Bladder microvascular endothelial cell (primary cell): ENCODE data around the gene EXOC2. TPM values are rescaled to one million over a fixed set of nuclear protein-coding genes. Genes with fewer than 3 reads are reported as not detected.

Experiments used
- total RNA-seq: library from RNA; depleted of rRNA; stranded (reverse); fragments of >200 nt; gene quantifications from 2 replicates; pipeline ENCODE4 v1.2.3, GENCODE V29; 2014

Gene EXOC2, protein sequence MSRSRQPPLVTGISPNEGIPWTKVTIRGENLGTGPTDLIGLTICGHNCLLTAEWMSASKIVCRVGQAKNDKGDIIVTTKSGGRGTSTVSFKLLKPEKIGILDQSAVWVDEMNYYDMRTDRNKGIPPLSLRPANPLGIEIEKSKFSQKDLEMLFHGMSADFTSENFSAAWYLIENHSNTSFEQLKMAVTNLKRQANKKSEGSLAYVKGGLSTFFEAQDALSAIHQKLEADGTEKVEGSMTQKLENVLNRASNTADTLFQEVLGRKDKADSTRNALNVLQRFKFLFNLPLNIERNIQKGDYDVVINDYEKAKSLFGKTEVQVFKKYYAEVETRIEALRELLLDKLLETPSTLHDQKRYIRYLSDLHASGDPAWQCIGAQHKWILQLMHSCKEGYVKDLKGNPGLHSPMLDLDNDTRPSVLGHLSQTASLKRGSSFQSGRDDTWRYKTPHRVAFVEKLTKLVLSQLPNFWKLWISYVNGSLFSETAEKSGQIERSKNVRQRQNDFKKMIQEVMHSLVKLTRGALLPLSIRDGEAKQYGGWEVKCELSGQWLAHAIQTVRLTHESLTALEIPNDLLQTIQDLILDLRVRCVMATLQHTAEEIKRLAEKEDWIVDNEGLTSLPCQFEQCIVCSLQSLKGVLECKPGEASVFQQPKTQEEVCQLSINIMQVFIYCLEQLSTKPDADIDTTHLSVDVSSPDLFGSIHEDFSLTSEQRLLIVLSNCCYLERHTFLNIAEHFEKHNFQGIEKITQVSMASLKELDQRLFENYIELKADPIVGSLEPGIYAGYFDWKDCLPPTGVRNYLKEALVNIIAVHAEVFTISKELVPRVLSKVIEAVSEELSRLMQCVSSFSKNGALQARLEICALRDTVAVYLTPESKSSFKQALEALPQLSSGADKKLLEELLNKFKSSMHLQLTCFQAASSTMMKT
- 34.3 and 65.3 TPM in 2 replicates for total RNA-seq

DNA sequence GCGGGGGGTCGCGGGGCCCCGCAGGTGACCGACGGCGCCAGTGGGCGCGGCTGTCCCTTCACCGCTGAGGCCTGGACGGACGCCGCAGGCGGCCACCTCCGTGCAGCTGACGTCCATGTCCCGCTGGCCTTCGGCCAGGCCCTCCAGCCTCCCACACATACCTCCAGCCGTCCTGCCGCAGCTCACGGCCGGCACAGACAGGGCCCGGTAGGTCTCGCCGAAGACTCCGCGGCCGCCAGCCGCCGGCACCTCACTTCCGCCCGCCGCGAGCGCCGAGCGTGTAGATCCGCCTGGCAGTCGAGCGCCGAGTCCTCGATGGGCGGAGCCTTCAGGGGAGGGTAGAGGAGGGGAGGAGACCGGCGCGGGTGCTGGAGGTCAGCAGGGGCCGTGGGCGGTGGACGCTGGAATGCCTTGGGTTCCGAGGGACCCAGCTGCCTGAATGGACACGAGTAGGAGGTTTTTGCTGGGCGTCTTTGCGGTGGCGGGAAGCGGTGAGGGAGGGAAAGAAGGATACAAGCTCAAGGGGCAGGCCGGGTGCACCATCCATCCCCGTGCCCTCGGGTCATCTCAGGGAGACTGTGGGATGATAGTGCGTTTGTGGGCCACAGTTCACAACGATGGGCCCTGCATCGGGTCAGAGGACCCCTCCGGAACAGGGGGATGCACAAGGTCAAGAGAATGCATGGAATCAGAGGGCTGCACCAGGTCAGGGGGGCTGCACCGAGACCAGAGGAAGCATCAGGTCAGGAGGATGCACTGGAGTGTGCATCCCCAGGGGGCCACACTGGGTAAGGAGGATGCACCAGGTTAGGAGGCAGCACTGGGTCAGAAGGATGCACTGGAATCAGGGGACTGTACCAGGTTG lies at the start of gene EXOC2:
TSS of gene EXOC2 (minus strand) at position 282 of the 865 bp plus-strand sequence. CDS start 55,321 bp downstream, outside the sequence.

DNA sequence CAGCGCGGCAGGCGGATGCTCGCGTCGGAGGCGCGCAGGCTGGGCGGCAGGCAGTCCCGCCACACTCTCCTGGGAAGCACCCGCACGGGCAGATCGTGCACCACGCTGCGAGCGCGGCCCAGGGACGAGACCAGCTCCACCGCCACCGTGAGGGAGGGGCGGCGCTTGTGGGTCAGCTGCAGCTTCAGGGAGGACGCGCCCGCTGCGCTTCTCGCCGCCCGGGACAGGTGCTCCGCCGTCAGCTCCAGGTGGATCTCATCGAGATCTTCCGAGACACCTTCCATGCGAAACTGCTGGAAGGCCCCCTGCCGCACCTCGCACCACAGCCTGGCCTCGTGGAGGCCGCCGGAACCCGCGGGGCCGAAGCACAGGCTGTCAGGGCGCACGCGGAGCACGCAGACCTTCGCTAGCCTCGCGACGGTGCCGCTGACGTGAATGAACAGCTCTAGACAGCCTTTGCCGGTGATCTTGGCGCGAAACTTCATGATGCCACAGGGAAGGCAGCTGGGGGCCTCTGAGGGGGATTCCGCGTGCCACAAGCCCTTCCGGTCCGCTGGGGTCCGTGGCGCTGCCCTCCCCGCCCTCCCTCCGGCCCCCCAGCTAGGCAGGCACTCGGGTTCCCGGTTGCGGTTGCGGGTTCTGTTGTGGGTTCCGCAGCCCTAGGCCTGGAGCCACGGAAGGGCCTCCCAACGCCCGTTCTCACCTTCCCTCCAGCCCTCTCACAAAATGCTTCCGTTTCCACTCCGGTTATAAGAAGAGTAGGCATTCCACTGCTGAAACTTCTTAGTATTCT lies 36.3 kb downstream of the EXOC2 start, which contains the start of gene HUS1B:
TSS of gene HUS1B (minus strand) at position 641 of the 793 bp plus-strand sequence. CDS start at position 485, 156 bp downstream.

Other genes starting within 250 kb of the EXOC2 start
- gene HUS1B, start 36.0 kb downstream of the EXOC2 start, total RNA-seq: 0.65 and 3.7 TPM in 2 replicates